H1 (cell line): ENCODE data around the gene AFTPH. TPM values are rescaled to one million over a fixed set of nuclear protein-coding genes. Genes with fewer than 3 reads are reported as not detected.

Source experiments
- CTCF ChIA-PET: fragments of 300-600 bp; sonication (Branson Sonifier 250); formaldehyde crosslinking; loops from one replicate; lab custom pipeline; 2021; ENCODE audit not compliant: partially characterized antibody; lab: Charles Lee
- POLR2A ChIA-PET: fragments of 300-600 bp; sonication (Branson Sonifier 250); formaldehyde crosslinking; loops from one replicate; lab custom pipeline; 2021; ENCODE audit warnings: inconsistent platforms; ENCODE audit not compliant: partially characterized antibody; lab: Charles Lee
- DNase-seq, 2 experiments: peaks; one replicate each; pipeline versions ENCODE4 v3.0.0 to v3.0.0-alpha.2; 2010 to 2022; ENCODE audit warnings: low spot score in 2 of 2, low read depth in 1 of 2, mixed read lengths in 1 of 2
- FAIRE-seq: peaks from 2 replicates; lab custom pipeline; 2011; peaks lifted over from hg19 to GRCh38; lab: Jason Lieb, UNC
- H2AFZ ChIP-seq: 2 replicates; pipeline ENCODE4 v1.8.1; 2012; ENCODE audit warnings: low read length, inconsistent platforms
- H2AK5ac ChIP-seq: 2 replicates; pipeline ENCODE4 v1.6.1; 2013; ENCODE audit warnings: low read depth, low read length
- H2BK120ac ChIP-seq: replicated peaks from 2 replicates; pipeline ENCODE3; 2013; ENCODE audit warnings: low read depth, low read length, inconsistent platforms
- H2BK12ac ChIP-seq: 2 replicates; pipeline ENCODE4 v1.6.1; 2013; ENCODE audit warnings: low read depth, low read length
- H2BK15ac ChIP-seq: 2 replicates; pipeline ENCODE4 v1.6.1; 2013; ENCODE audit warnings: low read length
- H2BK20ac ChIP-seq: 2 replicates; pipeline ENCODE4 v1.6.1; 2013; ENCODE audit warnings: low read length
- H2BK5ac ChIP-seq: 2 replicates; pipeline ENCODE4 v1.6.1; 2013; ENCODE audit warnings: low read depth, low read length
- H3K14ac ChIP-seq: 2 replicates; pipeline ENCODE4 v1.6.1; 2013; ENCODE audit warnings: inconsistent platforms; ENCODE audit not compliant: insufficient read length
- H3K18ac ChIP-seq: 2 replicates; pipeline ENCODE4 v1.6.1; 2013; ENCODE audit warnings: low read length; ENCODE audit errors: extremely low read depth
- H3K23ac ChIP-seq: 2 replicates; pipeline ENCODE4 v1.6.1; 2013; ENCODE audit warnings: inconsistent platforms; ENCODE audit not compliant: insufficient read length
- H3K23me2 ChIP-seq: 2 replicates; pipeline ENCODE4 v1.6.1; 2013; ENCODE audit warnings: low read depth, low read length
- H3K27ac ChIP-seq: 2 replicates; pipeline ENCODE4 v1.6.1; 2011; ENCODE audit warnings: low read depth, low read length, inconsistent platforms
- H3K27me3 ChIP-seq, 4 experiments: replicated peaks in 1 of 4; 1 replicate in 1 of 4; 2 replicates in 3 of 4; pipeline versions ENCODE4 v1.6.1 to v1.8.1; 2011 to 2013; ENCODE audit warnings: low read length in 3 of 4, mild to moderate bottlenecking in 3 of 4, inconsistent platforms in 2 of 4, mixed read lengths in 2 of 4, moderate library complexity in 1 of 4; ENCODE audit not compliant: control insufficient read depth in 3 of 4, insufficient read depth in 3 of 4; ENCODE audit errors: extremely low read depth in 1 of 4
- H3K36me3 ChIP-seq, 4 experiments: 2 replicates each; pipeline versions ENCODE4 v1.6.1 to v1.8.1; 2011 to 2013; ENCODE audit warnings: mild to moderate bottlenecking in 4 of 4, low read length in 3 of 4, moderate library complexity in 2 of 4, control low read depth in 1 of 4, inconsistent platforms in 1 of 4; ENCODE audit not compliant: insufficient read depth in 4 of 4, control insufficient read depth in 2 of 4
- H3K4ac ChIP-seq: replicated peaks from 2 replicates; pipeline ENCODE3; 2013; ENCODE audit warnings: low read length, low read depth, mixed read lengths, inconsistent platforms; ENCODE audit not compliant: insufficient read length
- H3K4me1 ChIP-seq, 4 experiments: replicated peaks in 1 of 4; 1 replicate in 1 of 4; 2 replicates in 3 of 4; pipeline versions ENCODE4 v1.6.1 to v1.8.1; 2011 to 2013; ENCODE audit warnings: low read length in 3 of 4, inconsistent platforms in 2 of 4, mixed read lengths in 1 of 4; ENCODE audit not compliant: insufficient read depth in 4 of 4, control insufficient read depth in 3 of 4
- H3K4me2 ChIP-seq, 2 experiments: 2 replicates each; pipeline versions ENCODE4 v1.6.1 to v1.8.1; 2011 to 2013; ENCODE audit warnings: low read depth in 2 of 2, low read length in 2 of 2, control low read depth in 1 of 2, inconsistent platforms in 1 of 2, mild to moderate bottlenecking in 1 of 2; ENCODE audit not compliant: insufficient read depth in 1 of 2
- H3K4me3 ChIP-seq, 4 experiments: fragments of 200-600, 300-600 bp in 1 of 4; sonication (generic), shearing (Covaris generic), sonication (Bioruptor Twin) in 1 of 4; 2 replicates each; pipeline versions ENCODE4 v1.5.1 to v1.8.1; 2011 to 2016; ENCODE audit warnings: low read length in 4 of 4, low read depth in 3 of 4, control low read depth in 2 of 4, inconsistent platforms in 2 of 4, mild to moderate bottlenecking in 2 of 4, mixed read lengths in 1 of 4, moderate library complexity in 1 of 4; ENCODE audit not compliant: insufficient read depth in 2 of 4; ENCODE audit errors: extremely low read depth in 1 of 4
- H3K56ac ChIP-seq: replicated peaks from 2 replicates; pipeline ENCODE3; 2013; ENCODE audit warnings: low read depth, mild to moderate bottlenecking, mixed read lengths, low read length, inconsistent platforms; ENCODE audit not compliant: insufficient read length
- H3K79me1 ChIP-seq: 2 replicates; pipeline ENCODE4 v1.6.1; 2013; ENCODE audit warnings: low read depth, low read length, control low read depth
- H3K79me2 ChIP-seq, 2 experiments: 2 replicates each; pipeline versions ENCODE4 v1.6.1 to v1.8.1; 2012 to 2013; ENCODE audit warnings: low read length in 2 of 2, mild to moderate bottlenecking in 2 of 2, inconsistent platforms in 1 of 2; ENCODE audit not compliant: insufficient read depth in 2 of 2, control insufficient read depth in 1 of 2
- H3K9ac ChIP-seq, 4 experiments: replicated peaks in 1 of 4; 1 replicate in 1 of 4; 2 replicates in 3 of 4; pipeline versions ENCODE4 v1.6.1 to v1.8.1; 2011 to 2013; ENCODE audit warnings: low read depth in 3 of 4, low read length in 3 of 4, control low read depth in 2 of 4, mild to moderate bottlenecking in 2 of 4, moderate library complexity in 2 of 4, inconsistent platforms in 1 of 4; ENCODE audit errors: extremely low read depth in 1 of 4
- H3K9me3 ChIP-seq, 2 experiments: 2 replicates each; pipeline versions ENCODE4 v1.6.1 to v1.8.1; 2012 to 2013; ENCODE audit warnings: mild to moderate bottlenecking in 2 of 2, moderate library complexity in 2 of 2, control low read depth in 1 of 2, inconsistent platforms in 1 of 2, low read depth in 1 of 2, low read length in 1 of 2, mixed read lengths in 1 of 2; ENCODE audit not compliant: insufficient read depth in 2 of 2
- H4K20me1 ChIP-seq, 2 experiments: replicated peaks in 1 of 2; 2 replicates each; pipeline versions ENCODE3 to v1.8.1; 2011 to 2013; ENCODE audit warnings: inconsistent platforms in 2 of 2, low read length in 2 of 2, mild to moderate bottlenecking in 1 of 2; ENCODE audit not compliant: insufficient read depth in 2 of 2, control insufficient read depth in 1 of 2
- H4K5ac ChIP-seq: 2 replicates; pipeline ENCODE4 v1.6.1; 2013; ENCODE audit warnings: low read length, low read depth, mixed read lengths, inconsistent platforms; ENCODE audit not compliant: insufficient read length
- H4K8ac ChIP-seq: 2 replicates; pipeline ENCODE4 v1.8.0; 2013; ENCODE audit warnings: mild to moderate bottlenecking, moderate library complexity, low read length, inconsistent platforms; ENCODE audit not compliant: insufficient read depth; ENCODE audit errors: extremely low read depth
- H4K91ac ChIP-seq: replicated peaks from 2 replicates; pipeline ENCODE3; 2013; ENCODE audit warnings: low read length, mixed read lengths, inconsistent platforms; ENCODE audit not compliant: insufficient read length
- CBX5 ChIP-seq: fragments of 300-800, 300-1000 bp; sonication (generic); IDR thresholded peaks from 2 replicates; pipeline ENCODE4 v1.7.1; 2016; ENCODE audit warnings: antibody characterized with exemption, low read length, low read depth
- CHD2 ChIP-seq: IDR thresholded peaks from 2 replicates; pipeline ENCODE4 v1.6.1; 2012; ENCODE audit warnings: low read length, improper control_type of control experiment
- EP300 ChIP-seq, 2 experiments: IDR thresholded peaks; 1 replicate in 1 of 2; 2 replicates in 1 of 2; pipeline ENCODE4 v1.6.1; 2011 to 2012; ENCODE audit warnings: low read depth in 2 of 2, low read length in 2 of 2, mild to moderate bottlenecking in 2 of 2, borderline replicate concordance in 1 of 2, inconsistent platforms in 1 of 2, moderate library complexity in 1 of 2
- GABPA ChIP-seq: IDR thresholded peaks from 2 replicates; pipeline ENCODE4 v1.6.1; 2011; ENCODE audit warnings: mild to moderate bottlenecking, low read length, moderate library complexity, borderline replicate concordance; ENCODE audit not compliant: insufficient read depth
- GTF2F1 ChIP-seq: IDR thresholded peaks from 2 replicates; pipeline ENCODE4 v1.6.1; 2012; ENCODE audit warnings: low read depth, low read length, improper control_type of control experiment, borderline replicate concordance
- HDAC2 ChIP-seq, 2 experiments: fragments of 300-600 bp in 1 of 2; sonication (generic) in 1 of 2; IDR thresholded peaks; 2 replicates each; pipeline ENCODE4 v1.6.1; 2011 to 2012; ENCODE audit warnings: low read depth in 2 of 2, low read length in 2 of 2, mild to moderate bottlenecking in 2 of 2, moderate library complexity in 2 of 2, borderline replicate concordance in 1 of 2, inconsistent platforms in 1 of 2
- PHF8 ChIP-seq: fragments of 200-600 bp; sonication (generic); conservative IDR thresholded peaks from 2 replicates; pipeline ENCODE4 v1.7.1; 2012; ENCODE audit warnings: low read depth, mild to moderate bottlenecking, inconsistent platforms, low read length, moderate library complexity
- SP4 ChIP-seq: IDR thresholded peaks from 2 replicates; pipeline ENCODE4 v1.6.1; 2012; ENCODE audit warnings: low read length, inconsistent platforms
- TAF1 ChIP-seq: IDR thresholded peaks from 2 replicates; pipeline ENCODE4 v1.6.1; 2011; ENCODE audit warnings: mild to moderate bottlenecking, low read depth, low read length
- USF2 ChIP-seq: IDR thresholded peaks from 2 replicates; pipeline ENCODE4 v1.6.1; 2011; ENCODE audit warnings: low read length, improper control_type of control experiment
- YY1 ChIP-seq: IDR thresholded peaks from 2 replicates; pipeline ENCODE4 v1.6.1; 2011; ENCODE audit warnings: low read depth, mild to moderate bottlenecking, low read length
- WGBS, 2 experiments: shearing (Covaris generic) in 1 of 2; methylation state at CpG; one replicate each; pipeline versions ENCODE4 v1.1.6 to v1.1.7; 2013 to 2015; ENCODE audit warnings: low lambda C conversion rate in 2 of 2, mixed read lengths in 2 of 2, inconsistent platforms in 1 of 2, low coverage in 1 of 2, missing lambda C conversion rate in 1 of 2; ENCODE audit not compliant: insufficient replicate concordance in 2 of 2, insufficient coverage in 1 of 2, insufficient read length in 1 of 2; ENCODE audit errors: extremely low coverage in 1 of 2, missing lambda C conversion rate in 1 of 2; 5-methylcytosine and 5-hydroxymethylcytosine counted together
- polyA plus RNA-seq, 7 experiments: library from polyadenylated mRNA; depleted of rRNA in 3 of 7; stranded (reverse) in 5 of 7; unstranded in 2 of 7; fragments of >200 nt in 5 of 7; fragments of 200-250 nt in 2 of 7; gene quantifications; 1 replicate in 5 of 7; 2 replicates in 1 of 7; 4 replicates in 1 of 7; pipeline versions ENCODE4 v1.2.1 to v1.2.3, GENCODE V29; 2011 to 2013; ENCODE audit warnings: missing spikeins in 2 of 7, mixed read lengths in 2 of 7
- total RNA-seq: library from RNA; stranded (reverse); fragmentation: NEBNext Ultra II Directional; extraction: Animal tissue kit (Norgen Biotek cat#: 25700); gene quantifications from 2 replicates; pipeline ENCODE4 v1.2.1, GENCODE V29; 2021

Gene AFTPH
- total and polyA plus RNA-seq, 2 of the 8 experiments (the other 6 are each of a cell fraction or from before 2014, with no cell fraction given): 7.3 to 15.0 TPM

GRCh38 chr2:64629875-64630274, 105.7 kb downstream of the AFTPH start:
- Histone ChIP-seq H3K9ac (no peak overlapping the region), H3K56ac (no peak overlapping the region), H2BK15ac (no peak overlapping the region), H3K4me2 (no peak overlapping the region), H2BK5ac (no peak overlapping the region), H3K4ac (no peak overlapping the region), H3K9me3 (no peaks in the 10 kb centered on the region), H2AK5ac (no peak overlapping the region), H3K4me1 (peaks cover 5 to 9% (median 5%) of the 10 kb centered on the region in 4 experiments; a peak in 4 of 7 replicates), H3K23ac (no peak overlapping the region), H4K20me1 (no peaks in the 10 kb centered on the region), H2BK12ac (no peak overlapping the region), H3K4me3 (no peak overlapping the region), H2AFZ (no peak overlapping the region), H4K5ac (no peak overlapping the region), H3K14ac (no peak overlapping the region), H3K18ac (no peak overlapping the region), H3K36me3 (0 out of 8 replicates have a peak, but pooled peaks cover 0 to under 1% (median 0%) of the 10 kb centered on the region in 4 experiments), H3K27ac (no peak overlapping the region), H4K8ac (no peak overlapping the region), H4K91ac (no peak overlapping the region), H3K79me1 (no peaks in the 10 kb centered on the region), H3K27me3 (no peaks in the 10 kb centered on the region), H3K79me2 (no peaks in the 10 kb centered on the region), H2BK120ac (no peak overlapping the region), H3K23me2 (no peaks in the 10 kb centered on the region), H2BK20ac (no peak overlapping the region)
- CTCF ChIA-PET: interaction anchor here (0.9 to 27.4 kb wide), 6 partner anchors 7 to 243 kb away, joined by 3 to 389 read pairs (median 70); no protein-coding TSS in a partner anchor
- WGBS, 2 experiments: 91% methylated on average over 7 of the region's 7 CpGs; no CpG with 5 or more reads in 1 of the 2 experiments
- TF ChIP-seq CBX5 (no peak), SP4 (no peak), GTF2F1 (no peak), CHD2 (no peak), YY1 (no peak), GABPA (no peak), EP300 (IDR thresholded peaks at IDR 0.05; ENCODE audit: borderline replicate concordance in 1 of 2, low read depth in 2 of 2, low read length in 2 of 2) (no peak), HDAC2 (IDR thresholded peaks at IDR 0.05; ENCODE audit: borderline replicate concordance in 1 of 2, low read depth in 2 of 2, low read length in 2 of 2) (no peak), TAF1 (no peak), PHF8 (no peak), USF2 (no peak)
- FAIRE-seq (no peak), DNase-seq (no peak)
- POLR2A ChIA-PET: interaction anchor here (0.6 kb wide), 1 partner anchor 550 kb away, joined by 3 read pairs; no protein-coding TSS in a partner anchor
